ENCODE data around the gene HLCS.

Gene HLCS

GRCh38 chr21:36866419-36866818, 100.0 kb downstream of the HLCS start:
- no peak for DNase-seq (ENCODE audit: low spot score)
- TF ChIP-seq CTCF (IDR thresholded peaks at IDR 0.05; ENCODE audit: extremely low read depth, missing control alignments) = no peak

GRCh38 chr21:36864974-36865373, 101.5 kb downstream of the HLCS start:
- no peak for DNase-seq (ENCODE audit: low spot score)
- TF ChIP-seq CTCF (IDR thresholded peaks at IDR 0.05; ENCODE audit: extremely low read depth, missing control alignments) = no peak

GRCh38 chr21:36863260-36863659, 103.2 kb downstream of the HLCS start:
- no peak for DNase-seq (ENCODE audit: low spot score)
- no peak for TF ChIP-seq CTCF (IDR thresholded peaks at IDR 0.05; ENCODE audit: extremely low read depth, missing control alignments)

GRCh38 chr21:36861595-36862323, 104.7 kb downstream of the HLCS start:
- DNase-seq (ENCODE audit: low spot score) = no peak
- no peak for TF ChIP-seq CTCF (IDR thresholded peaks at IDR 0.05; ENCODE audit: extremely low read depth, missing control alignments)

GRCh38 chr21:36860736-36861594, 105.5 kb downstream of the HLCS start:
- TF ChIP-seq CTCF (IDR thresholded peaks at IDR 0.05; ENCODE audit: extremely low read depth, missing control alignments) = no peak
- DNase-seq (ENCODE audit: low spot score) = no peak

- DNase-seq (ENCODE audit: low spot score) = peak; percentile 36
- no peak for TF ChIP-seq CTCF (IDR thresholded peaks at IDR 0.05; ENCODE audit: extremely low read depth, missing control alignments)
These were observed 106.5 kb downstream of the HLCS start for GRCh38 chr21:36859744-36860501.
